GM03348 (cell line): ENCODE data around the gene NHS.
"Not testable (repeated sequence)": the region's sequence is repeated elsewhere in the genome, so short reads cannot be mapped to it uniquely, and the experiment has no call there.

Source experiments
- DNase-seq: peaks from one replicate; pipeline ENCODE4 v3.0.0; 2012; ENCODE audit warnings: low spot score

NHS gene

DNA sequence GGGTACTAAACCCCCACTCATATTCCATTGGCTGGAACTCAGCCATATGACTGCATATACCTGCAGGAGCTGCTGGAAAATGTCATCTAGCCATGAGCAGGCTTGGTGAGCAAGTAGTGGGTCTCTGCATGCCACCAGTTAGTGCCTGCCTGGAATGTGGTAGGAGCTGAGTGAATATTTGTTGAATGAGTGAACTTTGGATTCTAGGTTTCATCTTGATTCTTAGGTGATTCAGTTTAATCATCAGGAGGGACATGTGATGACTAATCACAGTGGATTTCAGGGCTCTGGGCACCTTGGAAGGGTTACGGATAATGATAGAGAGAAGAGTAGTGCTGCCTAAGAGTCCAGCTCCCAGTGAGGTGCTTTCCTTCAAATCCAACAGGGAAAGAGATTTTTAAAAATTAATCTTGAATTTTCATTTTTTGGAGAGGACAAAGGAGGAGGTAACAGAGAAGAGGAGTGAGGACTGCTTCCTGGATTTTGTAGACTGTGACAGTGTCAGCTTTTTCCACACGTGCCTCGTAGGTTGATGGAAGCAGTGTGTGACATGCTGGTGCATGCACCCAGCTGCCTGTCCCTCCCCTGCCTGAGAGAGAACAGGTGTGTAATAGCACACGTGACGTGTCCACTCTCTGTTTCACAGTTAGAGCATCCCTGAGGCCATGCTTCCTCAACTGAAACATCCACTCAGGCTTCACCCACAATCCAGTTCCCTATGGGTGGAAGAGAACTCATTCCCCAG is 30.4 kb downstream of the NHS start:
- peak; percentile 25 for DNase-seq

DNA sequence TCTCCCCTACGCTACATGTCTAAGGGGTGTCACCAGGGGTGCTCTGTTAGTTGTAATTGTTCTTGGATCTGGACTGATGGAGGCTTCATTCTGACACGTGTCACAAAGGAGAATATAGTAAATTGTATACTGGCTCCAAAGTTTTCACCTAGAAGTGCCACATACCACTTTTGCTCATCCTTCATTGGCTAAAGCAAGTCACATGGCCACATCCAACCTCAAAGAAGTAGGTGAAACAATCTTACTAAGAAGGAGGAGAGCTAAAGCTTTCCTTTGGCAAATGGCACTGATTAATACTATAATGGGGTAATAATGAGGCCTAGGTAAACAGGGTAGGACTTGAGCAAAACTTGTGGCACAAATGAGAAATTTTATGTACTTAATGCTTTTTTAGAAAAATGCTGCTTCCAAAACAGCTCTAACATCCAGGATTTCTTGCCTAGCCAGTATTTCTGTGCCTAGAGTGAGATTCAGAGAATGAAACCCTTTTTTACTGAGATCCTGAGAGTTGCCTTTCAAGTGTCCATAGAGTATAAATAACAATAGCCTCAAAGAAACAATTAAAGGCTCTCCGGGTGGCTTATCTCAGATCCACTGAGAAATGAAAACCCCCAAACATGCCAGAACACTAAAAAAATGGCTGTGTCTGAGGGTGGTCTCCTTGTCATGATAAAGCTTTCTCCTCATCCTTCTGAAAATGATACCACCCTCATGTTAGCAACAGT is 34.7 kb downstream of the NHS start:
- no peak for DNase-seq

DNA sequence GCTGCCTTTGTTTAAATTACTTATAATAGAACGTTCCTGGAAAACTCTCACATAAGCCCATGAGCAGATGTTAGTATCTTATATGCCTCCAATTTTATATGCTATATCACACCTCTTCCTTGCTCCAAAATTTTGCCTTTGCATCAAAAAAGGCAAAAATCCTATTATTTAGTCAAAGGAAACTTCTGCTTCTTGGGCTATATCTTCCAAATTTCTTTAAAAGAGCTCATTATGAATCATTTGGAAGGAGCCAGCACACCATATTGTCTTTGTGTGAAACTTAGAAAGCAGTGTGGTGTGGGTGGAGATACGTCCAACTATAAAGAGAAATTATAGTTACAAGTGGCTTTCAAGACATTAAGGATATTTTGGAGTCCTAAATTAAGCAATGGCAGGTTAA is 35.7 kb downstream of the NHS start:
- no peak for DNase-seq

DNA sequence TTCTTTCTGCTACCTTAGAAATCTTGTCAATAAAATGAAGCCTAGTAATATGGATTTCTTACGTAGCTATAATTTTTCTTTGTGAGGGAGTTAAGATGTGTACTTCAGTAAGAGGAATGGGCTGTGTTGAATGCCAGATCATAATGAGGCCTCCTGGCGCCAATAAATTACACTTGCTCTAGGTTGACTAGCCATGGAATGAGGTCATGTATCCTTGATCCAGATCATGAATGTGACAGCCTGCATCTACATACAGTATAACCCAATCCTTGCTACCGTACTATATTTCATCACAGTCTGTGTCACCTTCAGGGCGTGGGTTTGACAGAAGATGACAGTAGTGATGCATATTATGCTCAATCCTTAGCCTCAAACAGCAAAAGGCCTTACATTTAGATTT is 36.2 kb downstream of the NHS start:
- DNase-seq, result no peak

DNA sequence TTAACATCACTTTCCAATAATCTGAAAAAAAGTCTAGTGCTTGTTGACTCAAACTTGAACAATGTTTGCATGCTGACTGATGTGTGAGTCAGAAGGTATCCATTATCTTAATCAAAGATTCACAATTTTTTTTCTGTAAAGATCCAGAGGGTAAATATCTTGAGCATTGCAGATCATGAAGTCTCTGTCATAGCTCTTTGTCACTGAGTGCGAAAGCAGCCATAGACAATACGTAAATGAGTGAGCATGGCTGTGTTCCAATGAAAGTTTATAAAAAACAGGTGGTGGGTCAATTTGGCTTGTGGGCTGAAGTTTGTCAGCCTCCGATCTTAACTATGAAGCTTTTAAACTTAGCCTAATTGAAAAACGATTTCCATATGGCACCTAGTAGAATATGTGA is 37.7 kb downstream of the NHS start:
- DNase-seq, result peak; percentile 40

DNA sequence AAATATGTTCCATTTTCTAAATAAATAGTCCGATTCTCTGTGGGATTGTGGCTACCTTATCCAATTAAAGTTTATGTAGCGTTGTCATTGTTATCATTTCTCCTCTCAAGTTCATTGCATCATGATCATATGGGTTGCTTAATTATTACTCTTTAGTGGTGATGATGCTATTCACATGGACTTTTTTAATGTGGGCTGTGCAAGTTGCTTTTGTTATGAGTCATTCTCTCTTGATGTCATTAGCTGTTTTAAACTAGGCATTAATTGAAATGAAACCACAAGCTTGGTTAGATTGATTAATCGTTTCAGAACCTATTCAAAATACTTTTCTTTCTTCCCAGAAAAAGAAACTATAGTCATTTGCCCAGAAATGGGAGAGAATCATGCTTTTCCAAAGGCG is 38.2 kb downstream of the NHS start:
- DNase-seq, result peak; percentile 32

DNA sequence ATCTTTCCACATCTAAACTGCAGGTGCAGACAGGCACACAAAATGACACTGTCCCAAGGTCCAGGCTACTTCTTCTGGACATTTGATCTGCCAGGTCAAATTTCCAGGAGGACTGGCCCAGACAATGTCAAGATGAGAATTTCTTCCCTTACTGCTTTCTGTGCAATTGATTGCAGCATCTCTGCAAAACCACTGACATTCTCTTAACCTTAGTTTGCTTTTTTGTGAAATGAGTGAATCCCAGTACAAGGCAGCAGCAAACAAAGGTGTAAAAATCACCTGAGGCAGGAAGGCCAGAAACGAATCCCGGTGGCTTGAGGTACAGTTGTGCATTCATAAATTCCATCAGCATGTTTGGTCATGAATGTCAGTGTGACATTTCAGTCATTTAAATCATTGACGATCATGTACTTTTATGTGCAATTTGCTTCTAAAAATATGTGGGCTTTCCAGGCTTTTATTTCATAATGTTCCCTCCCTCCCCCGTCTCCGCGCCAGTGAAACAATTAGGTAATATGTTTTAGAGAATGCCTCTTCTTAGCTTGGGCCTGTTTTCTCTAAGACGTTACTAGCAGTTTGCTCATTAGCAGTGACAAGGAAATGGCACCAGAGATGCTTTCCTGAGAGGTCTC is 39.1 kb downstream of the NHS start:
- no peak for DNase-seq

DNA sequence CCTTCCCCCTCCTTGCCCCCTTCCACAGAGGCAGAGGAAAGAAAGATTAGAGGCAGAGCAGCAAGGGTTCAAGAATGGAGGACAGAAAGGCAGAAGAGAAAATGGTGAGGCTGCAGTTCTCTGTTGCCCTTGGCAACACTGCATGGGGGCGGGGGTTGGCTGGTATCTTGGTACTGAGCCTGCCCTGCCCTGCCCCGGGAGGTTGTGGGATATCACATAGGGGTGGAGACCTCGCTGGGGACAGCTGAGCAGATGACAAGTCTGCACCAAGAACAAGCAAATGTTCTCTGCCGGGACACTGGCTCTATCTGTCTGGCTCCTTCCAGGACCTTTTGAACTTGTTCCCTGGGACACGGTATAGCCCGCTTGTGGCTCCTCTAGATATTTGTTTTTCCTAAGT is 39.8 kb downstream of the NHS start:
- DNase-seq, result no peak

DNA sequence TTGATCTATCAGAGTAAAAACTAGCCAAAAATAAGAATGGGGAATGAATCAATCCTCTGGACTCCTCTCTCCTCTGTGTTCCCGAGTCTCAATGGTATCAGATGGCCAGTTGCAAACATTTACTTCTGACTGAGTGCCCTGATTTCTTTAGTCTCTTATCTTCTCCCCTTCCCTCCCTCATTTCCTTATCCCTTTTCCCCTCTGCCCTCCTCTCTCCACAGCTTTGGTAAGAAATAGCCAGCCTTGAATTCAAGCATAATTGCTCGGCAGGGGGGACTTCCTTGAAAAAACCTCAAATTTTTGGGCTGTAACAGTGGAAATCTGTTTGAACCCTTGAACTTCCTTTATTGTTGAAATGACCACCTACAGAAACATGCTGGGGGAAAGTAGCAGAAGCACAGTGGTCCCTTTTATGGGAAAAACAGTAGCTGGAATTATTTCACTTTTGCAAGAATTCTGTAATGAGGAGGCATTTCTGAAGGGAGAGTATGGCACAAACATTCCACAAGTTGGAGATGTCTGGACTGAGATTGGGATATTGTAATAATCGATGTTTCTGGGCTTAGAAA is 40.3 kb downstream of the NHS start:
- peak; percentile 4 for DNase-seq

DNA sequence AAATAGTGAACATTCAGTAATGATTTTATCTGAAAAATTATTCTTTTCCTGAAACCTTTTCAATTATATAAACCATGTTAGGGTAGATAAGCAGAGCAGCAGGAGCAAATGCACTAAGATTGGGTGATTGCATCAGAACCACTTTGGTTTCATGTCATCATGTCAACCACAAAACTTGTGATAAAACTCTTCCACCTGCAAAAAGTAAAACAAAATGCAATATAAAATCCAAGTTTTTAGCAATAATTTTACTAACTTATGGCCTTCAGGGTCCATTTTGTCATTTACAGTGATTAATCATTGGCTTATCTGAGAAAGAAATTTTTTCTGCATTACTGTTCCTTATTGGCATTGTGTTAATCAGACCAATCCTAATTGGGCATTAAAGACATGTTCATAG is 42.4 kb downstream of the NHS start:
- no peak for DNase-seq

DNA sequence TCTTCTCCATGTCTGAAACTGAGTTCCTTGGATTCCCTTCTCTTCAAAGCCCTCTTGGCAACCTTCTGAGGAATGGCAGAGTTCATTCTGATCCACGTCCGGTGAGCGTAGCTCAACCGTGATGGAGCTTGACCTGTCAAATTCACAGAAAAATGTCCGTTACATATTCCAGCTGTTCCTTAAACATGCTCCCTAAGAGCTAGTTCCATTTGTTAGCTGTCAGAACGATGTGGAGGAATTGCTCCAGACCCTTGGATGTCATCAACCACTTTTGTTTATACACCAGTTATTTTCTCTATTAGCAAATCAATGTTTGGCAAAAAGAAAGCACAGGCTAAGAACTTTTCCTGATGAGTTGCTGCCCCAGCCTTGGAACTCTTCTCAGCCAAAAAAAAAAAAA is 50.1 kb downstream of the NHS start:
- DNase-seq, result no peak

DNA sequence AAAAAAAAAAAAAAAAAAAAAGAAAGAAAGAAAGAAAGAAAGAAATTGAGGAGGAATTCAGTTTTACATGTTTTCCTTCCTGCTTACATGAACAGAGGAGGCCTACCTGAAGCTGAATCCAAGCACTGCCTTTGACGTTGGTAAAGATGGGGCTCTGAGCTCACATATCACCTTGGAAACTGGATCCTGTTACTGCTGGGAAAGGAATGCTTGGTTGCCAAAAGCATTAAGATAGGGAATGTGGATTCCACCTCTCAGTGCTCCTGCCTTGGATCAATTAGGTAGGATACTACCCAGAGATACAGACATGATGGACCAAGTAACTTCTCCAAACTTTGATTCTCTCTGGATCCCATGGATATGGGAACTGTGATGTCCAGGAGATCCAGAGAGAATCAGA is 50.6 kb downstream of the NHS start:
- no peak for DNase-seq

DNA sequence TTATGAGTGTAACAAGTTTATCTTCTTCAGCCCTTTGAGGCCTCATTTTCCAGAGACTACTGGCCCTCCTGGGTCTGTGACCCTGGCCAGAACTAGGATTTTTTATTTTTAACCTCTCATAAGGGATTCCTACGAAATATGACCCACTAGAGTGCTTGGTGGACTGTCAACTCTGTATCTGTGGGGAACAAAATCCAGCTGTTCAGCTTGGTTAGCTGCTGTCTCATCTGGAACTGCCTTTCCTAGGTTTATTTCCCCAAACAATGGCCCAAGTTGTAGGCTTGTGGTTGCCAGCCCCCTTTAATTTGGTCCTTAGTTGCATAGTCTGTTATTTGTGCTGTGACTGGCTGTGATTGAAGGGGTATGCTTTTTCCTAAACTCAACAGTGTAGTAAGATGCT is 56.2 kb downstream of the NHS start:
- DNase-seq, result no peak

DNA sequence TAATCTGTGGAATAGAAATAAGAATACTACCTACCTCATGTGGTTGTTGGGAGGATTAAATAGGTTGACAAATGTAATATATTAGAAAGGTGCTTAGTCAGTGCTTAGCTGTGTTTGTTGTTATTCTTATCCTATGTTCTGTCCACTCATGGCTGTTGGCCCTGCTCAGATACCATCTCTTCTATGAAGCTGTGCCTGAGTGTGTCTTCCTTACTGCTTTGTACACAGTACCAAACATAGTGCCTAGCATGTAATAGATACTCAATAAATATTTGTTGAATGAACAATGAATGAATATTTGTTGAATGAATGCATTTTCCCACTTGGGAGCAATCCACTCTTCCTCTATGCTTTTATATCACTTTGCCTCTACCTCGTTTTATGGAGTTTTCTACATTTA is 57.2 kb downstream of the NHS start:
- no peak for DNase-seq

DNA sequence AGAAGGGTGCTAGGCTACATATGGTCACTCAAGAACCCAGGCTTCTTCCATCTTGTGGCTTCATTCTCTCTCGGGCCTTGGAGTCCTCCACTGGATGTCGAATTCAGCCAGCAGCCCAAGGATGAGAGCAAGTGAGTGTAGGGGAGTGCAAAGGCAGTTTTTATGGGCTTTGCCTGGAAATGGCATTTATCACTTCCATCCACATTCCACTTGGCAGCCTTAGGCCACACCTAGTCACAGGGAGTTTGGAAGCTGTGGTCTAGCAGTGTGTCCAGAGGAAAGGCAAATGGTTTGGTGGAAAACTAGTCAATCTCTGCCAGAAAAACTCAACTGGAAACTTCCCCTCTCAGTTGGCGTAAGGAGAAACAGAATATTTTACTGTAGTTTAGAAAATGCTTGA is 59.0 kb downstream of the NHS start:
- no peak for DNase-seq

DNA sequence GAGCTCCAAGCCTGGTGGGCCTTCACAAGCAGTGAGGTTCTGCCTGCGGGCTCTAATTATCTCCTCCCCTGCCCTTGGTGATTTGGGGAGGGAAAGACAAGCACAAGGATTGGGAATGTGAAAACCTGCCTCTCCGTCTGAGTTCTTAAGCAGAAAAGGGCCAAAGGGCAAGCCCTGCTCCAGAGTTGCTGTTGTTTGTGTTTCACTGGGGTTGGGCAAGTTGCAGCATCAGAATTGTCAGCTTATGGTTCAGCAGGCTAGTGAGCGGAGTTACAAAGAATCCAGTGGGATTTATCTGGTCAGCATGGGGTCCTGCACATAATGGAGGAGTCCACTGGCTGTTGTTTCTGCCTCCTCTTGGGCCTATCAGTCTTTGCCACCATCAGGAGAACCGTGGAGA is 60.5 kb downstream of the NHS start:
- no peak for DNase-seq

DNA sequence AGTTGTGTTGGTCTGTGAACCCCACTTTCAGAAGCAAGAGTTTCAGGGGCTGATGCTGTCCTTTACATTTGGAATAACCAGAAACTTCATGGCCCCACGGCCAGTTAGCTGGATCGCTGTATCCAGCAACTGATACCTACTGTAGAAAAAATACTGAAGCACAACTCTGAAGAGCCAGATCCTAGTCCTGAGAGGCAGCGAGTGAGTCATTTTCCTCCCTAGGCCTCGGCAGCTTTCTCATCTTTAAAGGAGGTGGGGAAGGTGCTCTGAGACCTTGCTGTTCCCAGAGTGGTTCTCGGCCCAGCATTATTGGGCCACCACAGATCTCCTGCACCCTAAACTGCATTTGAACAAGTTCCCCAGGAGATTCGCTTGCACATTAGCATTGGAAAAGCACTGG is 63.2 kb downstream of the NHS start:
- no peak for DNase-seq

DNA sequence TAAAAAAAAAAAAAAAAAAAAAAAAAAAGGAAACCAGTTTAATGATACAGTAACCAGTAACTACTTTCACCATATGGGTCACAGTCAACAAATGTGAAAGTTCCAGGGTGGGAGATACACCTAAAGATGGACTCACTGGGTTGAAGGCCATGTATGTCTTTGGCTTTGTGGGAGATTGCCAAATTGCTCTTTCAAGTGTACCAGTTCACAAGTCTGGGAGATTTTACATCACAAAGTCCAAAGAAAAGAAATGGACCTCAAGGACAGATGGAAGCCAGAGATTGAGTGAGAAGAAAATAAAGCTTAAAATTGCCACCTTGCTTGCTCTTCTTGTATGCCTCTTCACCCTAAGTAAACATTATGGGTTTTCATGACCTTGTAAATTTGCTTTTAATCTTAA is 65.3 kb downstream of the NHS start:
- DNase-seq, result no peak

DNA sequence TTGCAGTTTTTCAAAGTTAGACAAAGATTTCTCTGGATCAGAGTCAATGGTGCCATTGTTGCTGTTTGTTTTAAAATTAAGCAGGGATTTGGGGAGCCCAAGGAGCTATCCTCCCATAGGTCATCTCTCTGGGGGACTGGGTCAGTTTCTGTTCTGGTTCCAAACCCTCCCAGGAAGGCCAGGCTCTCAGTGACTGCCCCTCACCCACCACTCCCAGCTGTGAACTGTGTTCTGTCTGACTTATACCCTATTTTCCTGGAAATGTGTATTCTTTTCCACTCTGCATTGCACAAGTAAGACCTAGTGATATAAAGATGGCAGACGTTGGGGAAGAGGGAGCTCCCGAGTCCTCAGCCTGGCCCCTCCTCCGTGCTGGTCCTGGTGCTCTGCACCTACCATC is 65.8 kb downstream of the NHS start:
- DNase-seq, result no peak

DNA sequence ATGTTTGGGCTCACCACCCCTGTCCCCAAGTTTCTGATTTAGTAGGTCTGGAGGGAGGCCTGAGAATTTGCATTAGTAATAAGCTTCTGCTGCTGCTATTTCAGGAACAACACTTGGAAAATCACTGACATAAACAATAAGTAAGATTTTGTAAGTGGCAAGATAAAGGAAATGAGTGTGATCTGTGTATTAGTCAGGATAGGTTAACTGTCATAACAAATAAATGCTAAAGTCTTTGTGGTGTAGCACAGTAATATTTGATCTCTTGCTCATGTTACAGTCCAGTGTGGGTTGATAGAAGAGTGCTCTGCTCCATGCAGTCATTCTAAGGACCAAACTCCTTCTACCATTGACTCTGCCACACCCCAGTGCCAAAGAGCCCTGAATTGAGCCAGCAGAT is 67.0 kb downstream of the NHS start:
- DNase-seq, result peak; percentile 48

DNA sequence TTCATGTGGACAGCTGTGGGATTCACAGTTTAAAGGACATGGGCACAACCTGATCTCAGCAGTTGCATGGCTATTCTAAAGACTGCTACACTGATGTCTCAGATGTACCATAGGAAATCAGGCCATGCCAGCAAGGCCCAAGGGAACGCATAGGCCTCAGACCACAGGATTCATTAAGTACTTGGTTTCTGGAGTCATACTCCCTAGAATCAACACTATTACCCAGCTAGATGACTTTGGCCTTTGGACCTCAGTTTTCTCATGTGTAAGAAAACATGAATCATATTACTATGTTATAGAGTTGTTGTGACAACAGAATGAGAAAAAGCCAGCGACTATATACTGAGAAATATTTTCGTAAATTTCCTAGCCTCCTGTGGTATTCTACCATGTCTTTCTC is 67.9 kb downstream of the NHS start:
- no peak for DNase-seq

DNA sequence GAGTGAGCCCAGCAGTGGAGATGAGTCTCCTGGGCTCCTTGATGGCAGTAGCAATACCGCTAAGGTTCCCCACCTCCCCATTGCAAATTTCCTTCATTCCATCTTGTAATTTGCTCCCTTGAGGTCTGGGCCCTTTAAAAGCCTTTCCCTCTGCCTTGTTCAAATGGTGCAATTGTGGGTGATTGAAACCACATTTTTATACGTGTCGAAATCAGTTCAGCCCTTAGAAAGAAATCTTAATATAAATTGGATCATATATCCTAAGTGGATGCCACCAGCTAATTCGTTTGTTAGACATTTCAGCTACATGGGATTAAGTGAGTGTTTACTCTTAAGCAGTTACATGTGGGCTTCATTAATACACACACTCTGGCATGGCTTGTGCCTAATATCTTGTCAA is 68.6 kb downstream of the NHS start:
- DNase-seq, result peak; percentile 17

DNA sequence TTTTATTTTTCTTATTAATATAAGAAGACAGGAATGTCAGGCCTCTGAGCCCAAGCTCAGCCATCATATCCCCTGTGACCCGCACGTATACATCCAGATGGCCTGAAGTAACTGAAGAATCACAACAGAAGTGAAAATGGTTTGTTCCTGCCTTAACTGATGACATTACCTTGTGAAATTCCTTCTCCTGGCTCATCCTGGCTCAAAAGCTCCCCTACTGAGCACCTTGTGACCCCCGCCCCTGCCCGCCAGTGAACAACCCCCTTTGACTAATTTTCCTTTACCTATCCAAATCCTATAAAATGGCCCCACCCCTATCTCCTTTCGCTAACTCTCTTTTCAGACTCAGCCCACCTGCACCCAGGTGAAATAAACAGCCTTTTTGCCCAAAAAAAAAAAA is 71.3 kb downstream of the NHS start:
- DNase-seq, result not testable (repeated sequence)
